Body of pancreas (tissue), 4 donors: ENCODE measurements around the gene HMG20A.

ENCODE experiments used
- POLR2A ChIP-seq, 3 donors: fragments of 450-650 bp; IDR thresholded peaks; one replicate each; pipeline ENCODE4 v1.6.1; 2016; ENCODE audit warnings: antibody characterized with exemption in 3 of 3, mild to moderate bottlenecking in 2 of 3
- TF ChIP-seq, protein P1 (sequence below), 7 experiments: fragments of 450-650 bp in 4 of 7; fragments of 200-600 bp in 3 of 7; sonication (generic) in 3 of 7; IDR thresholded peaks; one replicate each; pipeline ENCODE4 v1.5.1; 2016 to 2019; ENCODE audit warnings: antibody characterized with exemption in 7 of 7

DNA sequence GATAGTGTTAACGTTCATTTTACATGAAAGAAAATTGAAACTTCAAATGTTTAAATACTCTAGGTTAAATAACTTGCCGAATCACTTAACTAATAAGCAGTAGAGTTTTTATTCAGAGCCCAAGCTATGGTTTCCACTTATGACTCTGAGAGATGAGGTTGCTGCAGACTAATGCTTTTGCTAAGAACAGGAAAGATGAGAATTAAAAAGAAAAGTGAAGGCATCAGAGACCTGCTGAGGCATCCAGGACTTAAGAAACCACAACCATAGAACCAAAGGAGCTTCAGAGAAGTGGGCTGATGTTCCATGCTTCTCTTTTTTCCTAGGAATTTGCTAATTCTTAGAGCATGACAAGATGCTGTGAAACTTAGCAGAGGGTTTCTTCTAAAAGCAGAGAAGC lies 9.5 kb downstream of the HMG20A start:
- TF ChIP-seq, protein P1, sequence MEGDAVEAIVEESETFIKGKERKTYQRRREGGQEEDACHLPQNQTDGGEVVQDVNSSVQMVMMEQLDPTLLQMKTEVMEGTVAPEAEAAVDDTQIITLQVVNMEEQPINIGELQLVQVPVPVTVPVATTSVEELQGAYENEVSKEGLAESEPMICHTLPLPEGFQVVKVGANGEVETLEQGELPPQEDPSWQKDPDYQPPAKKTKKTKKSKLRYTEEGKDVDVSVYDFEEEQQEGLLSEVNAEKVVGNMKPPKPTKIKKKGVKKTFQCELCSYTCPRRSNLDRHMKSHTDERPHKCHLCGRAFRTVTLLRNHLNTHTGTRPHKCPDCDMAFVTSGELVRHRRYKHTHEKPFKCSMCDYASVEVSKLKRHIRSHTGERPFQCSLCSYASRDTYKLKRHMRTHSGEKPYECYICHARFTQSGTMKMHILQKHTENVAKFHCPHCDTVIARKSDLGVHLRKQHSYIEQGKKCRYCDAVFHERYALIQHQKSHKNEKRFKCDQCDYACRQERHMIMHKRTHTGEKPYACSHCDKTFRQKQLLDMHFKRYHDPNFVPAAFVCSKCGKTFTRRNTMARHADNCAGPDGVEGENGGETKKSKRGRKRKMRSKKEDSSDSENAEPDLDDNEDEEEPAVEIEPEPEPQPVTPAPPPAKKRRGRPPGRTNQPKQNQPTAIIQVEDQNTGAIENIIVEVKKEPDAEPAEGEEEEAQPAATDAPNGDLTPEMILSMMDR (IDR thresholded peaks at IDR 0.05): no peak
- no peak for TF ChIP-seq POLR2A (IDR thresholded peaks at IDR 0.05)
